HEK293T (cell line): Measurements from ENCODE around the gene MYOM3.

ENCODE experiments used
- CTCF ChIA-PET: fragments of 350-600 bp; formaldehyde crosslinking; extraction: SDS; loops from one replicate; lab custom pipeline; 2021; ENCODE audit warnings: antibody characterized with exemption, inconsistent platforms; lab: Yijun Ruan, JAX
- POLR2A ChIA-PET: fragments of 350-600 bp; formaldehyde crosslinking; extraction: SDS; loops from one replicate; lab custom pipeline; 2020; ENCODE audit warnings: antibody characterized with exemption, inconsistent platforms; lab: Yijun Ruan, JAX
- DNase-seq: peaks from one replicate; pipeline ENCODE4 v3.0.0; 2012; ENCODE audit warnings: mixed read lengths; ENCODE audit errors: extremely low spot score
- ARNT ChIP-seq: fragments of 450-650 bp; IDR thresholded peaks from 2 replicates; pipeline ENCODE4 v1.6.1; 2017; ENCODE audit warnings: mild to moderate bottlenecking
- BHLHE40 ChIP-seq: fragments of 450-650 bp; IDR thresholded peaks from 2 replicates; pipeline ENCODE4 v1.6.1; 2016; ENCODE audit warnings: mild to moderate bottlenecking, moderate library complexity, borderline replicate concordance
- CTBP1 ChIP-seq: fragments of 450-650 bp; IDR thresholded peaks from 2 replicates; pipeline ENCODE4 v1.6.1; 2016; ENCODE audit warnings: borderline replicate concordance
- ELF4 ChIP-seq: fragments of 450-650 bp; IDR thresholded peaks from 2 replicates; pipeline ENCODE4 v1.6.1; 2017; ENCODE audit warnings: antibody characterized with exemption
- FOXA1 ChIP-seq: fragments of 450-650 bp; IDR thresholded peaks from 2 replicates; pipeline ENCODE4 v1.6.1; 2016; ENCODE audit warnings: mild to moderate bottlenecking
- FOXK2 ChIP-seq: fragments of 450-650 bp; IDR thresholded peaks from 2 replicates; pipeline ENCODE4 v1.6.1; 2016; ENCODE audit warnings: mild to moderate bottlenecking
- FOXM1 ChIP-seq: fragments of 450-650 bp; IDR thresholded peaks from 2 replicates; pipeline ENCODE4 v1.6.1; 2017; ENCODE audit warnings: mild to moderate bottlenecking, borderline replicate concordance
- HDGF ChIP-seq: fragments of 450-650 bp; IDR thresholded peaks from 2 replicates; pipeline ENCODE4 v1.6.1; 2017; ENCODE audit warnings: antibody characterized with exemption, borderline replicate concordance
- L3MBTL2 ChIP-seq: fragments of 450-650 bp; conservative IDR thresholded peaks from 2 replicates; pipeline ENCODE4 v1.6.1; 2016; ENCODE audit warnings: mild to moderate bottlenecking
- LEF1 ChIP-seq: fragments of 450-650 bp; IDR thresholded peaks from 2 replicates; pipeline ENCODE4 v1.6.1; 2017; ENCODE audit warnings: mild to moderate bottlenecking, borderline replicate concordance
- NFRKB ChIP-seq: fragments of 450-650 bp; IDR thresholded peaks from 2 replicates; pipeline ENCODE4 v1.6.1; 2016; ENCODE audit warnings: mild to moderate bottlenecking, moderate library complexity
- PKNOX1 ChIP-seq: fragments of 450-650 bp; IDR thresholded peaks from 2 replicates; pipeline ENCODE4 v1.6.1; 2016
- SP1 ChIP-seq: fragments of 450-650 bp; IDR thresholded peaks from 2 replicates; pipeline ENCODE4 v1.6.1; 2017
- SUZ12 ChIP-seq: fragments of 450-650 bp; IDR thresholded peaks from 2 replicates; pipeline ENCODE4 v1.6.1; 2016; ENCODE audit warnings: mild to moderate bottlenecking
- TARDBP ChIP-seq: fragments of 450-650 bp; IDR thresholded peaks from 2 replicates; pipeline ENCODE4 v1.6.1; 2016
- ZNF384 ChIP-seq: fragments of 450-650 bp; IDR thresholded peaks from 2 replicates; pipeline ENCODE4 v1.6.1; 2016

MYOM3 gene

GRCh38 chr1:24133819-24134218 lies 21.9 kb upstream of the MYOM3 start:
- POLR2A ChIA-PET, result no interaction called here

DNA sequence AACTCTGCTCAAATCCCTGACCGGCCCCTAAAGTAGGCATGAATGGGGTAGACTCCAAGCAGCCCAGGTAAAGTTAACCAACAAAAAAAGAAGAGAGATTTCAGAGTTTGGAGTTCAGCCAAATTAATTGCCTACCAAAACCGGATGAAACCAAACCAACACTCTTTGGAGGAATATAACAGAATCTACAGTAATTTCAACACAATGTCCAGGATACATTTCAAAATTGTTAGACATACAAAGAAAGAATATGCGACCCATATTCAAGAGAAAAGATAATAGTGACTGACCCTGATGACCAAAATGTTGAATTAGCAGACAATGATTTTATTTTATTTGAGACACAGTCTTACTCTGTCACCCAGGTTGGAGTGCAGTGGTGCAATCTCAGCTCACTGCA lies 18.4 kb upstream of the MYOM3 start:
- no peak for DNase-seq
- CTCF ChIA-PET, result no interaction called here
- TF ChIP-seq FOXK2 (no peak), CTBP1 (no peak), ZNF384 (no peak), FOXA1 (no peak), NFRKB (no peak), SUZ12 (no peak), SP1 (no peak), ARNT (no peak), FOXM1 (no peak), LEF1 (no peak), BHLHE40 (no peak)
- POLR2A ChIA-PET, result no interaction called here

More at GRCh38 chr1:24133819-24134218, 21.9 kb upstream of the MYOM3 start:
- CTCF ChIA-PET, result interaction anchor here (0.8 kb wide), 1 partner anchor 16 kb away, joined by 3 read pairs; no protein-coding TSS in a partner anchor
- TF ChIP-seq TARDBP (no peak), PKNOX1 (no peak), BHLHE40 (no peak), L3MBTL2 (no peak)
- no peak for DNase-seq

GRCh38 chr1:24127801-24128363 lies 15.9 kb upstream of the MYOM3 start:
- CTCF ChIA-PET, result no interaction called here
- POLR2A ChIA-PET, result no interaction called here
- no peak for TF ChIP-seq BHLHE40
- TF ChIP-seq SP1, result no peak
- no peak for TF ChIP-seq NFRKB
- TF ChIP-seq CTBP1, result no peak
- no peak for DNase-seq

DNA sequence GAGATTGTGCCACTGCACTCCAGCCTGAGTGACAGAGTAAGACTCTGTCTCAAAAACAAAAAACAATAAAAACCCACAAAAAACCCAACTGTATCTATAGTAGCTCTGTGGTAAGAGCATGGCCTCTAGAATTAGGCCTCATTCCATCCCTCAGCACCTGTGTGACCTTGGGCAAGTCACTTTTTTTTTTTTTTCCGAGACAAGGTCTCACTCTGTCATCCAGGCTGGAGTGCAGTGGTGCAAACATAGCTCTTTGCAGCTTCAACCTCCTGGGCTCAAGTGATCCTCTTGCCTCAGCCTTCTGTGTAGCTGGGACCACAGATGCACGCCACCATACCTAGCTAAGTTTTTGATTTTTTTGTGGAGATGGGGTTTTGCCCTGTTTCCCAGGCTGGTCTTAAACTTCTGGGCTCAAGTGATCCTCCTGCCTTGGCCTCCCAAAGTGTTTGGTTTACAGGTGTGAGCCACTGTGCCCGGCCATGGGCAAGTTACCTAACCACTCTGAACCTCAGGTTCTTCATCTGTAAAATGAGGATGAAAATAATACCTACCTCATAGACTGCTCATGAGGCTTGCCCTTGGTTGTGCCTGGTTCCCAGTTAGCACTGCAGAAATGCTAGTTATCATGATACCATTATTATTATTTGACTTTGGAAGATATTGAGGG lies 15.3 kb upstream of the MYOM3 start:
- TF ChIP-seq HDGF (no peak), SP1 (no peak), SUZ12 (no peak), FOXM1 (no peak), ARNT (no peak), LEF1 (no peak), ELF4 (no peak), ZNF384 (no peak), FOXK2 (no peak), TARDBP (no peak), FOXA1 (no peak), CTBP1 (no peak), L3MBTL2 (no peak), BHLHE40 (no peak), PKNOX1 (no peak), NFRKB (no peak)
- ChIA-PET POLR2A (no interaction called here), CTCF (interaction anchor here (0.6 to 0.9 kb wide), 2 partner anchors 71 to 416 kb away, joined by 3 to 5 read pairs; no protein-coding TSS in a partner anchor)
- no peak for DNase-seq

DNA sequence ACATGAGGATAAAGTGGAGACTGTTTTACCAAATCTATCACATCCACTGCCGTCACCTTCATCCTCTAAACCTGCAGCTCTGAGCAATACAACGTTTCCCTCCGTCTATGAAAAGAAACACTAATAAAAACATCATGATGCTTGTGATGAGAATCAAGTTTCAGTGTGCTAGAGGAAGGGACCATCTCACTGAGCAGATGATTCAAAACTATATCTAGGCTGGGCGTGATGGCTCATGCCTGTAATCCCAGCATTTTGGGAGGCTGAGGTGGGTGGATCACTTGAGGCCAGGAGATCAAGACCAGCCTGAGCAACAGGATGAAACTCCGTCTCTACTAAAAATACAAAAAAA lies 14.7 kb upstream of the MYOM3 start:
- no peak for TF ChIP-seq HDGF
- no peak for TF ChIP-seq PKNOX1
- TF ChIP-seq FOXM1, result no peak
- no peak for TF ChIP-seq LEF1
- TF ChIP-seq BHLHE40, result no peak
- ChIA-PET CTCF (interaction anchor here (0.6 to 0.9 kb wide), 2 partner anchors 72 to 417 kb away, joined by 3 to 5 read pairs; no protein-coding TSS in a partner anchor), POLR2A (no interaction called here)
- DNase-seq, result no peak

GRCh38 chr1:24126018-24126671 lies 14.2 kb upstream of the MYOM3 start:
- TF ChIP-seq CTBP1 (no peak), LEF1 (no peak), SP1 (no peak), SUZ12 (no peak), BHLHE40 (no peak)
- ChIA-PET POLR2A (no interaction called here), CTCF (no interaction called here)
- no peak for DNase-seq

DNA sequence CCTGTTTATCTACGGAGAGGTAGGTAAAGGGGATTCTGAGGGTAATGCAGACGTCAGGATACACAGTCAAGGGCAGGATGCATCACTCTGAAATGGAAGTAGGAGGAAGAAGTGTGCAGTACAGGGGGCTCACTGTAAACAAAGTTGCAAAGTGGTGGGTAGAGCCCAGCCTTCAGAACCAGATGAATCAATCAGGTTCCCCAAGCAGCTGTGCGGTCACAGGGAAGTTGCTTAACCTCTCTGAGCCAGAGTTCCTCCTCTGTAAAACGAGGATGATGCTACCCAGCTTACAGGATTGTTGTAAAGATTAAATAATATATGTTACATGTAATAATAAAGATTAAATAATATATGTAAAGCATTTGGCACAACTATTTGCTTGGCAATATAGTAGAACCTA lies 13.5 kb upstream of the MYOM3 start:
- ChIA-PET POLR2A (no interaction called here), CTCF (no interaction called here)
- no peak for TF ChIP-seq FOXK2
- DNase-seq, result no peak
